ENCODE data around the gene TBC1D5. TPM values are rescaled to one million over a fixed set of nuclear protein-coding genes. Genes with fewer than 3 reads are reported as not detected.

Gene TBC1D5
- total RNA-seq, 1 experiment from 2014 or later = 43.3 TPM

DNA sequence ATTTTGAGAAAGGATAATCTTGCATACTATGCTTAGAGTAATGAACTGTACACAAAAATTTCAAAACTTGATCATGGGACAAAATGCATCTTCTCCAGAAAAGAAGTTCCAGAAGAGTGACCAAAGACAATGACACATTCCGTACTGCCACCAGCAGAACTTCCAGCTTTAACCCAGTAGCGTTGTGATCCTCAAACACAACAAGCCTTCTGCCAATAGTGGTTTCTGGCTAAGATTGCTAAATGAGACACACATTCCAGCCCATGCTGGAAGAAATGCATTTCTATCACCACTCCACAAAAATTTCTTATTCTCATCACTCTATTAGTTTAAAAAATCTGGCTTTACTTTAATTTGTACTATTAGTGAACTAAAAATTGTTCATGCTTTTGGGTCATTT lies 334.9 kb downstream of the TBC1D5 start:
- CTCF ChIA-PET = interaction anchor here (0.6 to 0.8 kb wide), 2 partner anchors 566 to 806 kb away, joined by 3 read pairs; no protein-coding TSS in a partner anchor
- Mint-ChIP-seq H3K27ac (ENCODE audit: low read depth, unreplicated experiment) (no peak overlapping the region), H3K36me3 (ENCODE audit: insufficient read depth, unreplicated experiment) (peaks cover 6% of the 10 kb centered on the region), H3K9me3 (ENCODE audit: unreplicated experiment) (no peaks in the 10 kb centered on the region), H3K4me3 (ENCODE audit: unreplicated experiment) (no peak overlapping the region), H3K4me1 (ENCODE audit: insufficient read depth, unreplicated experiment) (no peaks in the 10 kb centered on the region), H3K27me3 (ENCODE audit: insufficient read depth, unreplicated experiment) (no peaks in the 10 kb centered on the region)
- POLR2A ChIA-PET = no interaction called here
- TF ChIP-seq, protein P1, sequence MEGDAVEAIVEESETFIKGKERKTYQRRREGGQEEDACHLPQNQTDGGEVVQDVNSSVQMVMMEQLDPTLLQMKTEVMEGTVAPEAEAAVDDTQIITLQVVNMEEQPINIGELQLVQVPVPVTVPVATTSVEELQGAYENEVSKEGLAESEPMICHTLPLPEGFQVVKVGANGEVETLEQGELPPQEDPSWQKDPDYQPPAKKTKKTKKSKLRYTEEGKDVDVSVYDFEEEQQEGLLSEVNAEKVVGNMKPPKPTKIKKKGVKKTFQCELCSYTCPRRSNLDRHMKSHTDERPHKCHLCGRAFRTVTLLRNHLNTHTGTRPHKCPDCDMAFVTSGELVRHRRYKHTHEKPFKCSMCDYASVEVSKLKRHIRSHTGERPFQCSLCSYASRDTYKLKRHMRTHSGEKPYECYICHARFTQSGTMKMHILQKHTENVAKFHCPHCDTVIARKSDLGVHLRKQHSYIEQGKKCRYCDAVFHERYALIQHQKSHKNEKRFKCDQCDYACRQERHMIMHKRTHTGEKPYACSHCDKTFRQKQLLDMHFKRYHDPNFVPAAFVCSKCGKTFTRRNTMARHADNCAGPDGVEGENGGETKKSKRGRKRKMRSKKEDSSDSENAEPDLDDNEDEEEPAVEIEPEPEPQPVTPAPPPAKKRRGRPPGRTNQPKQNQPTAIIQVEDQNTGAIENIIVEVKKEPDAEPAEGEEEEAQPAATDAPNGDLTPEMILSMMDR (IDR thresholded peaks at IDR 0.05; ENCODE audit: unreplicated experiment) = no peak
- no TSS peak for BruUV-seq (replicated peaks)
- no peak for DNase-seq (ENCODE audit: unreplicated experiment)
- intact Hi-C loops (cut with micrococcal nuclease) = no loop called here

DNA sequence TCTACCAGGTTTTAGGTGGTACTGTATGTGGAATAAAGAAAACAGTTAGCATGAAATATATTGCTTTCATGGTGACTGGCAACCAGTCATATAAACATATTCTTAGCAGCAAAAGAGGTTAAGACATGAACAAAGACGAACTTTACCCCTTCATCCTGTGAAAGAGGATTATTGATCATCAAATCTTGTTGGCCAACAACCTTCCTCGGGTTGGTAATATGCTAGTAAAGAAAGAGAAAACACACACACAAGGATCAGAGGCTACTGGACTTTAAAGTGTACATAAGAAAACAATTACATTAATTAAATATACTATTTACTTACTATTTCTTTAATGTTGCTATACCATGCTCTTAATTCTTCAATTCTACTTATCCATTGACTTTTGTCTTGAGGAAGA lies 337.9 kb downstream of the TBC1D5 start:
- no peak for DNase-seq (ENCODE audit: unreplicated experiment)
- ChIA-PET POLR2A (interaction anchor here (0.6 to 0.7 kb wide), 2 partner anchors 7 to 1691 kb away, joined by 3 read pairs; no protein-coding TSS in a partner anchor), CTCF (no interaction called here)
- intact Hi-C loops (cut with micrococcal nuclease) = no loop called here
- no peaks in the 10 kb centered on the region for H3K9me3 Mint-ChIP-seq (ENCODE audit: unreplicated experiment)
- BruUV-seq (replicated peaks) = no TSS peak
- no peaks in the 10 kb centered on the region for H3K4me1 Mint-ChIP-seq (ENCODE audit: insufficient read depth, unreplicated experiment)
- H3K27me3 Mint-ChIP-seq (ENCODE audit: insufficient read depth, unreplicated experiment) = no peaks in the 10 kb centered on the region
- H3K27ac Mint-ChIP-seq (ENCODE audit: low read depth, unreplicated experiment) = no peak overlapping the region
- H3K4me3 Mint-ChIP-seq (ENCODE audit: unreplicated experiment) = no peak overlapping the region
- TF ChIP-seq, protein P1 (IDR thresholded peaks at IDR 0.05; ENCODE audit: unreplicated experiment) = no peak
- H3K36me3 Mint-ChIP-seq (ENCODE audit: insufficient read depth, unreplicated experiment) = peaks cover 6% of the 10 kb centered on the region

DNA sequence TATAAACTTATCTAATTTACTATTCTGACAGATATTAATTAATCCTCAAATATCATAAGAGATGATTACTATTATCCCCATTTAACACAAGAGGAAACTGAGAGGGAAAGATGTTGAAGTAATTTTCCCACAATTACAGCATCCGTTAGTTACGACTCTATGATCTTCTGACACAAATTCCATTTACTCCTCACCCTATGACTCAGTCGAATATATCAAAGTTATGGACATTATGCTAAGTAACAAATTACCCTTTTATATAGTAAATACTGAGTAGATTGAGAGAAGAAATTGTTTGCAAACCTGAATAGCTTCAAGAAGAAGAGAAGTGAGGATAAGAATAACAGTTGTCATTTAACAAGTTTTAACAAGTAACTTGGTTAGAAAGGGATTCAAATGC lies 340.0 kb downstream of the TBC1D5 start:
- Mint-ChIP-seq H3K27me3 (ENCODE audit: insufficient read depth, unreplicated experiment) (no peaks in the 10 kb centered on the region), H3K4me3 (ENCODE audit: unreplicated experiment) (no peak overlapping the region), H3K9me3 (ENCODE audit: unreplicated experiment) (no peaks in the 10 kb centered on the region), H3K27ac (ENCODE audit: low read depth, unreplicated experiment) (no peak overlapping the region), H3K36me3 (ENCODE audit: insufficient read depth, unreplicated experiment) (no peaks in the 10 kb centered on the region), H3K4me1 (ENCODE audit: insufficient read depth, unreplicated experiment) (no peaks in the 10 kb centered on the region)
- TF ChIP-seq, protein P1 (IDR thresholded peaks at IDR 0.05; ENCODE audit: unreplicated experiment) = no peak
- BruUV-seq (replicated peaks) = no TSS peak
- POLR2A ChIA-PET = no interaction called here
- intact Hi-C loops (cut with micrococcal nuclease) = no loop called here
- no peak for DNase-seq (ENCODE audit: unreplicated experiment)
- CTCF ChIA-PET = no interaction called here

DNA sequence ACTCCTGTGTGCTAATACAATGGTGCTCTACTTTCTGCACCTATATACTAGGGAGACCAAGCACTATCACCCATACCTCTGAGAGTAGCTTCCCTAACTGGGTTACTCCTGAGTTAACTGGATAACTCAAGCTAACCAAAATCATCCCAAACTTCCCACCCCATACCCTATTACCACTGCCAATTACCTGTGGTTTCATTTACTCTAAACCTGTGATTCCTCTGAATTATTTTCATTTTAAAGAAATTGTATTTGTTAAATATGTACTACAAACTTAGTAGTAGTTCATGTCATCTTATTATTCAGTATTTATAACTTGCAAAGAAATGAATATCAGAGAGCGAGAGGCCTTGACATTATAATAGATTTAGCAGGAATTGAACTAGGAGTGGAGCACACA lies 340.5 kb downstream of the TBC1D5 start:
- no peak for DNase-seq (ENCODE audit: unreplicated experiment)
- CTCF ChIA-PET = no interaction called here
- no TSS peak for BruUV-seq (replicated peaks)

More for the DNA sequence above, 340.5 kb downstream of the TBC1D5 start:
- no peaks in the 10 kb centered on the region for H3K36me3 Mint-ChIP-seq (ENCODE audit: insufficient read depth, unreplicated experiment)
- H3K4me1 Mint-ChIP-seq (ENCODE audit: insufficient read depth, unreplicated experiment) = no peaks in the 10 kb centered on the region
- H3K27ac Mint-ChIP-seq (ENCODE audit: low read depth, unreplicated experiment) = no peak overlapping the region
- POLR2A ChIA-PET = no interaction called here
- no peak overlapping the region for H3K4me3 Mint-ChIP-seq (ENCODE audit: unreplicated experiment)
- H3K9me3 Mint-ChIP-seq (ENCODE audit: unreplicated experiment) = no peaks in the 10 kb centered on the region
- intact Hi-C loops (cut with micrococcal nuclease) = no loop called here
- TF ChIP-seq, protein P1 (IDR thresholded peaks at IDR 0.05; ENCODE audit: unreplicated experiment) = no peak
- H3K27me3 Mint-ChIP-seq (ENCODE audit: insufficient read depth, unreplicated experiment) = no peaks in the 10 kb centered on the region
